Nephron progenitor cell (in vitro differentiated cells): ENCODE measurements around the gene FAM174C.

Experiments
- DNase-seq: peaks from one replicate; pipeline ENCODE4 v3.0.0; 2021
- H3K27ac Mint-ChIP-seq: 2 replicates; pipeline ENCODE4 v1.8.0; 2021; ENCODE audit warnings: mild to moderate bottlenecking, moderate library complexity, mixed read lengths
- H3K27me3 Mint-ChIP-seq: 2 replicates; pipeline ENCODE4 v1.8.0; 2021; ENCODE audit warnings: mild to moderate bottlenecking, low read depth, mixed read lengths; ENCODE audit not compliant: poor library complexity
- H3K36me3 Mint-ChIP-seq: 2 replicates; pipeline ENCODE4 v1.8.0; 2021; ENCODE audit warnings: low read depth, mixed read lengths
- H3K4me1 Mint-ChIP-seq: 2 replicates; pipeline ENCODE4 v1.8.0; 2021; ENCODE audit warnings: mixed read lengths
- H3K4me3 Mint-ChIP-seq: 2 replicates; pipeline ENCODE4 v1.8.0; 2021; ENCODE audit warnings: mild to moderate bottlenecking, moderate library complexity, mixed read lengths
- H3K9me3 Mint-ChIP-seq: 2 replicates; pipeline ENCODE4 v1.8.0; 2021; ENCODE audit warnings: mild to moderate bottlenecking, moderate library complexity, mixed read lengths
- CTCF ChIP-seq: fragments of 200-600 bp; sonication (generic); IDR thresholded peaks from 2 replicates; pipeline ENCODE4 v1.5.0; 2021; ENCODE audit warnings: antibody characterized with exemption

FAM174C gene

DNA sequence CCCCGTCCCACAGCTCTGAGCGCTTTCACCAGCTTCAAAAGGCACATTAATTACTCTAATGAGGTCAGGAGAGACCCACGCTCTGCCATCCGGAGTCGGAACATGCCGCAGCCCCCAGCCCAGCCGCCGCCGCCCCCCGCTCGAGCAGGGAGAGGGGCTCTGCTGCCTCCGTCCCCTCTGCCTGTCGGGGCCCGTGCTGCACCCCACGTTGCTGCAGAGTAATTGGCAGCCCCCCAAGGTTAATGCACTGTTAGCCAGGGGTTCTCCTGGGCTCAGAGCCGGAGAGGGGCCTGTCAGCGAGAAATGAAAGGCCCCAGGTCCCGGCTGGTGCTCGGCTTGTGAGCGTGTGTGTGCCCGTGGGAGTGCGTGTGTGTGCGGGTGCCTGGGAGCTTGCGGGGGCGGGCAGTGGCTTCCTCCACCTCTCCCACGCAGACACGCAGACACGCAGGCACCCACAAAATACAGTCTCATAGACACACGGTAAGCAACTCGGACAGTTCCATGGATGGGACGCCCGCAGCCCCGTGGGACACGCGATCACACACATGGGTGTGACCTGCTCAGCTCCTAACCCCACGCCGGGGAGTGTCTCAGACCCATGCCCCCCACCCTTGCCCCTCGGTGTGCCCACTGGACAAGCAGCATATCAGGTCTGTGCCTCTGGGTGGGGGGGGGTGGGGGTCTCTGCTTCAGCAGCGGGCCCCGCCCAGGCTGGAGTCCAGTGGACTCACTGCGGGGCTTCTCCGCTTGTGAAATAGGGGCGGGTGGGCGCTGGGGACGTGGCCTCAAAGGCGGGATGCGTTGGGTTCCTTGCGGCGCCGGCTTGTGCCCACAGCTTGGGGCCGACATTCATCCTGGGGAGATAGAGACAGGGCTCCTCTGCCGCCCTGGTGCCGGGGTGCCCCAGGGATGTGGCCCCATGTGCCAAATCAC lies 5.6 kb downstream of the FAM174C start:
- Mint-ChIP-seq H3K4me3 (no peak overlapping the region), H3K9me3 (no peaks in the 10 kb centered on the region), H3K36me3 (peaks cover 4% of the 10 kb centered on the region), H3K27me3 (peaks cover 18% of the 10 kb centered on the region), H3K27ac (no peak overlapping the region), H3K4me1 (peaks cover 29% of the 10 kb centered on the region)
- TF ChIP-seq CTCF: no peak
- no peak for DNase-seq

DNA sequence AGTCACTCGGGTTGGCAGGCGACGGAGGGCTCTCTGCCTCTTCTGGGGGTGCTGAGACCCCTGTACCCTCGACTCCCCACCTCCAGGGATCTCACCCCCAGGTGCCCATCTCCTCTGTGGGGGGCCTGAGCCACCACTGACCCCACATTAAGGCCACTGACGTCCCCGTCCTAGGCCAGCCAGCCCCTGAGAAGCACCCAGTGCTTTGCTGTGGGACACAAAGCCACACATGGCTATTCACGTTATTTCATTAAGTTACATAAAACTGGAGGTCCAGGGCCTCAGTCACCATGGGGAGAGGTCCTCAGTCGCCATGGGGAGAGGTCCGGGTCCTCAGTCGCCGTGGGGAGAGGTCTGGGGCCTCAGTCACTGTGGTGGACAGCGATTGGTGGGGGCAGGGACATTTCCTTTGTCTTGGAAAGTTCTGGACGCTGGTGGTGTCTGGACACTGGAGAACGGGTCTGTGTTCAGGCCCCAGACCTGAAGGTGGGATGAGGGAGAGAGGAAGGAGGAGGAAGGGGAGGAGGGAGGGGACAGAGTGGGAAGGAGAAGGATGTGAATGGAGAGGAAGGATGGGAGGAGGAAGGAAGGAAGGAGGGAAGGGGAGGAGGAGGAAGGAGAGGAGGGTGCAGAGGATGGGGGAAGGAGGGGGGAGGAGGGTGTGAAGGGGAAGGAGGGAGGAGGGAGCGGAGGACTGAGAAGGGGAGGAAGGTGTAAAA lies 6.4 kb downstream of the FAM174C start:
- no peak for DNase-seq
- TF ChIP-seq CTCF: no peak
- Mint-ChIP-seq H3K27ac (no peak overlapping the region), H3K27me3 (peaks cover 18% of the 10 kb centered on the region), H3K4me1 (peaks cover 25% of the 10 kb centered on the region), H3K36me3 (peaks cover 2% of the 10 kb centered on the region), H3K4me3 (no peak overlapping the region), H3K9me3 (no peaks in the 10 kb centered on the region)

- Mint-ChIP-seq H3K27me3 (peaks cover 18% of the 10 kb centered on the region), H3K9me3 (no peaks in the 10 kb centered on the region), H3K36me3 (no peaks in the 10 kb centered on the region), H3K4me3 (no peak overlapping the region), H3K4me1 (peaks cover 22% of the 10 kb centered on the region), H3K27ac (no peak overlapping the region)
- no peak for TF ChIP-seq CTCF
- no peak for DNase-seq
Measured at GRCh38 chr19:1282588-1283206, 7.4 kb downstream of the FAM174C start.

GRCh38 chr19:1283207-1283916 lies 8.0 kb downstream of the FAM174C start:
- DNase-seq: no peak
- no peak overlapping the region for H3K27ac Mint-ChIP-seq
- H3K9me3 Mint-ChIP-seq: no peaks in the 10 kb centered on the region
- no peak overlapping the region for H3K4me3 Mint-ChIP-seq
- peaks cover 18% of the 10 kb centered on the region for H3K27me3 Mint-ChIP-seq
- H3K36me3 Mint-ChIP-seq: no peaks in the 10 kb centered on the region
- no peak for TF ChIP-seq CTCF
- peaks cover 22% of the 10 kb centered on the region for H3K4me1 Mint-ChIP-seq

DNA sequence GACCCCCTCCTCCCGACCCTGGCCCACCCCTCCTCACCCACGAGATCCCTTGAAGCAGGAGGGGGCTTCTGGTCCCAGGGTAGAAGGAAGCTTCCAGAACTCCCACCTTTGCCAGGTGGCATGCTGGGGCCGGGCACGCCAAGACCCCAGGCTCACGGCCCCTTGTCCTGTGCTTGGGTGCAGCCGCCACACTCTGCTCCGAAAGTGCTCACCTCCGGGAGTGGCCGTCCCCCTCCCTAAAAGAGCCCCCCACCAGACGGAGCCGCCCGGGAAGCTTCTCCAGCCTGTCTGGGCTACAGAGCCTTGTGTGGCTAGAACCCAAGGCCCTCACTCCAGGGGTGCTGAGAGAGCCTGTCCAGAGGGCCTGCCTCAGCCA lies 8.6 kb downstream of the FAM174C start:
- H3K9me3 Mint-ChIP-seq: no peaks in the 10 kb centered on the region
- DNase-seq: no peak
- H3K36me3 Mint-ChIP-seq: no peaks in the 10 kb centered on the region
- peaks cover 22% of the 10 kb centered on the region for H3K4me1 Mint-ChIP-seq
- TF ChIP-seq CTCF: no peak
- H3K4me3 Mint-ChIP-seq: peak overlapping the region; percentile 67
- H3K27ac Mint-ChIP-seq: no peak overlapping the region
- peaks cover 18% of the 10 kb centered on the region for H3K27me3 Mint-ChIP-seq
